Adrenal gland (tissue), 12 donors: ENCODE results near the gene DUSP16. TPM values are rescaled to one million over a fixed set of nuclear protein-coding genes. Genes with fewer than 3 reads are reported as not detected.

Experiments used
- DNase-seq, 7 donors: peaks; one replicate each; pipeline ENCODE4 v3.0.0-alpha.2; 2019 to 2020
- H3K27ac ChIP-seq, 5 donors: fragments of 200-600 bp; sonication (generic) in 4 of 5; 1 replicate in 3 of 5; 2 replicates in 2 of 5; pipeline versions ENCODE4 v1.5.1 to v1.8.0; 2016 to 2020; ENCODE audit warnings: mild to moderate bottlenecking in 1 of 5
- H3K27me3 ChIP-seq: fragments of 200-600 bp; 2 replicates; pipeline ENCODE4 v1.8.0; 2021
- H3K36me3 ChIP-seq, 2 donors: fragments of 200-600 bp; replicated peaks in 1 of 2; 1 replicate in 1 of 2; 2 replicates in 1 of 2; pipeline versions ENCODE4 v1.5.1 to v1.8.0; 2018 to 2022
- H3K4me1 ChIP-seq, 2 donors: fragments of 200-600 bp; replicated peaks in 1 of 2; 1 replicate in 1 of 2; 2 replicates in 1 of 2; pipeline versions ENCODE4 v1.5.1 to v1.8.0; 2018 to 2021
- H3K4me3 ChIP-seq, 4 donors: fragments of 200-600 bp; sonication (generic) in 3 of 4; one replicate each; pipeline ENCODE4 v1.5.1; 2016 to 2018
- H3K9me3 ChIP-seq, 3 donors: fragments of 200-600 bp; sonication (generic) in 1 of 3; replicated peaks in 1 of 3; 1 replicate in 2 of 3; 2 replicates in 1 of 3; pipeline versions ENCODE4 v1.5.1 to v1.8.0; 2016 to 2021
- POLR2A ChIP-seq, 2 donors: fragments of 450-650 bp; IDR thresholded peaks; one replicate each; pipeline ENCODE4 v1.6.1; 2017; ENCODE audit warnings: antibody characterized with exemption in 2 of 2, mild to moderate bottlenecking in 2 of 2, moderate library complexity in 1 of 2
- WGBS, 4 donors: extraction: QIAGEN DNeasy Blood & Tissue Kit in 2 of 4; methylation state at CpG; one replicate each; pipeline versions ENCODE4 v1.1.5 to v1.1.7; 2013 to 2017; 5-methylcytosine and 5-hydroxymethylcytosine counted together
- intact Hi-C, 2 donors: fragments of 100-400 bp; cut with DNase I; formaldehyde crosslinking; loops; one replicate each; pipeline versions ENCODE4 v1.14.1 to v1.15.0; 2022 to 2023
- polyA plus RNA-seq, 3 donors: library from polyadenylated mRNA; stranded (reverse); fragments of 200-250 nt in 2 of 3; fragments of 350-450 nt in 1 of 3; fragmentation: Illumina TruSeq in 1 of 3; extraction: RNeasy Lipid Tissue Mini Kit (QIAGEN cat#74804) in 1 of 3; gene quantifications; one replicate each; pipeline ENCODE4 v1.2.3, GENCODE V29; 2013 to 2014
- total RNA-seq, 9 donors: library from RNA; depleted of rRNA in 4 of 9; stranded (reverse); fragments of >200 nt in 4 of 9; fragments of 120-200 nt in 1 of 9; fragmentation: NEBNext Ultra II Directional in 1 of 9; extraction: Animal tissue kit (Norgen Biotek cat#: 25700) in 1 of 9; gene quantifications; one replicate each; pipeline versions ENCODE4 v1.1.0 to v1.2.4, GENCODE V29; 2013 to 2023
- TF ChIP-seq, protein P1 (sequence below), 6 experiments: fragments of 450-650 bp in 4 of 6; fragments of 200-600 bp in 2 of 6; sonication (generic) in 1 of 6; IDR thresholded peaks; 1 replicate in 5 of 6; 2 replicates in 1 of 6; pipeline versions ENCODE4 v1.5.1 to v1.8.0; 2016 to 2021; ENCODE audit warnings: antibody characterized with exemption in 6 of 6, mild to moderate bottlenecking in 2 of 6, moderate library complexity in 1 of 6
- donor health status: healthy with polysubstance abuse.
- donor health status: Bipolar disorder and iron deficiency.
- donor health status: DM: yes; HTN: yes; CAD: no.
- donor health status: DM: no; HTN: no; CAD: no.
- donor health status: DM: no; HTN: no; CAD: no.
- donor health status: DM: yes; HTN: yes; CAD: no.

DUSP16 gene
- total and polyA plus RNA-seq, 12 donors: 24.5 to 374 (median 109) TPM

GRCh38 chr12:12539028-12539810 is 23.4 kb downstream of the DUSP16 start:
- TF ChIP-seq, protein P1, sequence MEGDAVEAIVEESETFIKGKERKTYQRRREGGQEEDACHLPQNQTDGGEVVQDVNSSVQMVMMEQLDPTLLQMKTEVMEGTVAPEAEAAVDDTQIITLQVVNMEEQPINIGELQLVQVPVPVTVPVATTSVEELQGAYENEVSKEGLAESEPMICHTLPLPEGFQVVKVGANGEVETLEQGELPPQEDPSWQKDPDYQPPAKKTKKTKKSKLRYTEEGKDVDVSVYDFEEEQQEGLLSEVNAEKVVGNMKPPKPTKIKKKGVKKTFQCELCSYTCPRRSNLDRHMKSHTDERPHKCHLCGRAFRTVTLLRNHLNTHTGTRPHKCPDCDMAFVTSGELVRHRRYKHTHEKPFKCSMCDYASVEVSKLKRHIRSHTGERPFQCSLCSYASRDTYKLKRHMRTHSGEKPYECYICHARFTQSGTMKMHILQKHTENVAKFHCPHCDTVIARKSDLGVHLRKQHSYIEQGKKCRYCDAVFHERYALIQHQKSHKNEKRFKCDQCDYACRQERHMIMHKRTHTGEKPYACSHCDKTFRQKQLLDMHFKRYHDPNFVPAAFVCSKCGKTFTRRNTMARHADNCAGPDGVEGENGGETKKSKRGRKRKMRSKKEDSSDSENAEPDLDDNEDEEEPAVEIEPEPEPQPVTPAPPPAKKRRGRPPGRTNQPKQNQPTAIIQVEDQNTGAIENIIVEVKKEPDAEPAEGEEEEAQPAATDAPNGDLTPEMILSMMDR (IDR thresholded peaks at IDR 0.05): no peak
- no peak for TF ChIP-seq POLR2A (IDR thresholded peaks at IDR 0.05)
- intact Hi-C loops: no loop called here
- peak overlapping the region in 3 of 5 donors; percentile 23 to 57 (median 28) for H3K27ac ChIP-seq
- 71 to 81% (median 76%) methylated on average over 7 of the region's 7 CpGs for WGBS, 4 donors
- no peak overlapping the region for H3K4me3 ChIP-seq
- H3K27me3 ChIP-seq: no peaks in the 10 kb centered on the region
- no peaks in the 10 kb centered on the region for H3K9me3 ChIP-seq
- H3K36me3 ChIP-seq: no peaks in the 10 kb centered on the region
- H3K4me1 ChIP-seq: peaks cover 8 to 48% of the 10 kb centered on the region in 2 donors
- DNase-seq: no peak

DNA sequence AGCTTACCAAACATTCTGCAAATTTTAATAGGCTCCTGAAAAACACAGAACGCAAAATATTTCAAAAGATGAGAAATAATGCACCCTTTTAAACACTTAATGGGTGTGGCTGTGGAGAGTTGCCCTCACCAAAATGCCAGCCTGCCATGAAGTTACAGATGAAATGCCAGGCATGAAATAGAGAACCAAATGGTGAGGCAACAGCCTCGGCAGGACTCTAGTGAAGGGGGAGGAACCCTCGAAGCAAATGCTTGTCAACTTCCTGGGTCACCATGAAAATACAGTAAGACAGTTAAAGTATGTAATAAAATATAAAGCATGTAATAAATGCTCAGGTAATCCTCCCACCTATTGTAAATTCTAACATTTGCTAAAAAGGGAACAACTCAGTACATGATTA is 24.1 kb downstream of the DUSP16 start:
- TF ChIP-seq POLR2A (IDR thresholded peaks at IDR 0.05): no peak
- TF ChIP-seq, protein P1 (IDR thresholded peaks at IDR 0.05): no peak
- no peaks in the 10 kb centered on the region for H3K36me3 ChIP-seq
- no peak overlapping the region for H3K4me3 ChIP-seq
- peak overlapping the region in 2 of 5 donors; percentile 28 to 57 for H3K27ac ChIP-seq
- H3K4me1 ChIP-seq: peaks cover 13 to 53% of the 10 kb centered on the region in 2 donors
- intact Hi-C loops: no loop called here
- no peaks in the 10 kb centered on the region for H3K9me3 ChIP-seq
- H3K27me3 ChIP-seq: no peaks in the 10 kb centered on the region
- 60 to 70% (median 67%) methylated on average over 3 of the region's 3 CpGs for WGBS, 4 donors
- no peak for DNase-seq

GRCh38 chr12:12537421-12537820 is 25.2 kb downstream of the DUSP16 start:
- no peaks in the 10 kb centered on the region for H3K36me3 ChIP-seq
- WGBS, 4 donors: 80 to 87% (median 85%) methylated on average over 2 of the region's 2 CpGs
- no peak for TF ChIP-seq POLR2A (IDR thresholded peaks at IDR 0.05)
- TF ChIP-seq, protein P1 (IDR thresholded peaks at IDR 0.05): no peak
- no peaks in the 10 kb centered on the region for H3K9me3 ChIP-seq
- DNase-seq: no peak
- H3K27me3 ChIP-seq: no peaks in the 10 kb centered on the region
- no peak overlapping the region for H3K27ac ChIP-seq
- H3K4me1 ChIP-seq: peaks cover 25 to 55% of the 10 kb centered on the region in 2 donors
- intact Hi-C loops: no loop called here
- no peak overlapping the region for H3K4me3 ChIP-seq

- DNase-seq: no peak
- intact Hi-C loops: no loop called here
- Histone ChIP-seq H3K4me1 (peaks cover 25 to 66% of the 10 kb centered on the region in 2 donors), H3K27me3 (no peaks in the 10 kb centered on the region), H3K36me3 (no peaks in the 10 kb centered on the region), H3K27ac (peak overlapping the region in 2 of 5 donors; percentile 10 to 78), H3K9me3 (no peaks in the 10 kb centered on the region), H3K4me3 (no peak overlapping the region)
- TF ChIP-seq, protein P1 (IDR thresholded peaks at IDR 0.05): no peak
- TF ChIP-seq POLR2A (IDR thresholded peaks at IDR 0.05): no peak
- WGBS, 4 donors: 51 to 66% (median 59%) methylated on average over 4 of the region's 4 CpGs
Observed at GRCh38 chr12:12534975-12535374, 27.7 kb downstream of the DUSP16 start.
